ENCODE results near the gene GSTO2. TPM values are rescaled to one million over a fixed set of nuclear protein-coding genes. Genes with fewer than 3 reads are reported as not detected.

The GSTO2 gene
- total and polyA plus RNA-seq, 2 of the 13 experiments (the other 11 are each of a cell fraction or from before 2014, with no cell fraction given) = 2.1 to 7.9 TPM

GRCh38 chr10:104291439-104291951 is 22.5 kb downstream of the GSTO2 start (continued):
- TF ChIP-seq ZBTB4 (CRISPR knock-in tag; IDR thresholded peaks at IDR 0.05; ENCODE audit: borderline replicate concordance) = no peak
- TF ChIP-seq TARDBP (CRISPR knock-in tag; IDR thresholded peaks at IDR 0.05) = peak; percentile 59; the same call in 1 of the 2 replicates
- TF ChIP-seq GATAD1 (CRISPR knock-in tag; IDR thresholded peaks at IDR 0.05) = peak; percentile 15; the same call in 1 of the 2 replicates
- no peak for TF ChIP-seq CBX2 (IDR thresholded peaks at IDR 0.05; ENCODE audit: low read depth, low read length)
- no peak for TF ChIP-seq CBX2 (CRISPR knock-in tag; IDR thresholded peaks at IDR 0.05; ENCODE audit: low read depth)
- peak; percentile 98 for TF ChIP-seq CTCF (CRISPR knock-in tag; IDR thresholded peaks at IDR 0.05)
- TF ChIP-seq CHCHD3 (CRISPR knock-in tag; IDR thresholded peaks at IDR 0.05) = no peak
- TF ChIP-seq CENPBD1 (CRISPR knock-in tag; IDR thresholded peaks at IDR 0.05; ENCODE audit: borderline replicate concordance, low read depth) = no peak
- TF ChIP-seq HOXA3 (CRISPR knock-in tag; IDR thresholded peaks at IDR 0.05) = no peak
- no peak for TF ChIP-seq RFX1 (IDR thresholded peaks at IDR 0.05)
- TF ChIP-seq POGZ (CRISPR knock-in tag; IDR thresholded peaks at IDR 0.05) = peak; percentile 52; the same call in 1 of the 2 replicates
- TF ChIP-seq SRSF9 (IDR thresholded peaks at IDR 0.05; ENCODE audit: borderline replicate concordance, insufficient read depth, low read depth, low read length, poor library complexity, severe bottlenecking) = no peak
- TF ChIP-seq ZNF260 (CRISPR knock-in tag; IDR thresholded peaks at IDR 0.05; ENCODE audit: borderline replicate concordance, low read depth) = no peak
- TF ChIP-seq ZNF691 (CRISPR knock-in tag; IDR thresholded peaks at IDR 0.05; ENCODE audit: borderline replicate concordance, low read depth) = peak; percentile 62; the same call in 1 of the 2 replicates
- no peak for TF ChIP-seq AKAP8 (CRISPR knock-in tag; IDR thresholded peaks at IDR 0.05)
- TF ChIP-seq SMAD1 (CRISPR knock-in tag; IDR thresholded peaks at IDR 0.05; ENCODE audit: borderline replicate concordance, low read depth) = no peak
- no peak for TF ChIP-seq ZNF546 (CRISPR knock-in tag; conservative IDR thresholded peaks at IDR 0.05)
- no peak for TF ChIP-seq ZNF414 (CRISPR knock-in tag; IDR thresholded peaks at IDR 0.05)
- no peak for TF ChIP-seq DMAP1 (CRISPR knock-in tag; IDR thresholded peaks at IDR 0.05)
- no peak for TF ChIP-seq GABPA (IDR thresholded peaks at IDR 0.05; ENCODE audit: low read depth, low read length)
- TF ChIP-seq GABPA (CRISPR knock-in tag; IDR thresholded peaks at IDR 0.05; ENCODE audit: low read depth) = peak; percentile 50
- TF ChIP-seq ZNF264 (CRISPR knock-in tag; IDR thresholded peaks at IDR 0.05) = no peak
- no peak for TF ChIP-seq SOX6 (IDR thresholded peaks at IDR 0.05)
- peak; percentile 68 for TF ChIP-seq SOX6 (CRISPR knock-in tag; IDR thresholded peaks at IDR 0.05)
- 0 out of 2 replicates have a peak, but pooled peaks have one; percentile 49 for TF ChIP-seq SIN3B (IDR thresholded peaks at IDR 0.05; ENCODE audit: low read length)
- TF ChIP-seq CC2D1A (CRISPR knock-in tag; IDR thresholded peaks at IDR 0.05) = no peak

All from HepG2 (cell line).